GM12891 (cell line): Measurements from ENCODE around the gene USF3.

Source experiments
- POLR2AphosphoS5 ChIP-seq: IDR thresholded peaks from 2 replicates; pipeline ENCODE4 v1.6.1; 2011; ENCODE audit warnings: low read depth, low read length, control low read depth
- POU2F2 ChIP-seq: IDR thresholded peaks from 2 replicates; pipeline ENCODE4 v1.6.1; 2011; ENCODE audit warnings: low read depth, mild to moderate bottlenecking, control low read depth, low read length, moderate library complexity

- TF ChIP-seq POU2F2 (no peak), POLR2AphosphoS5 (no peak)
These were observed 36.4 kb downstream of the USF3 start for GRCh38 chr3:113659996-113660395.
